HTERT RPE-1 (cell line): ENCODE measurements around the gene GRAMD2B.
"Not testable (repeated sequence)": the region's sequence is repeated elsewhere in the genome, so short reads cannot be mapped to it uniquely, and the experiment has no call there.

ENCODE experiments used
- in situ Hi-C: fragments of 300-500 bp; cut with MboI; formaldehyde crosslinking; loops from 4 replicates; pipeline ENCODE4 v1.14.3; 2020; ENCODE audit warnings: low sequenced_read_pairs

Gene GRAMD2B, protein sequence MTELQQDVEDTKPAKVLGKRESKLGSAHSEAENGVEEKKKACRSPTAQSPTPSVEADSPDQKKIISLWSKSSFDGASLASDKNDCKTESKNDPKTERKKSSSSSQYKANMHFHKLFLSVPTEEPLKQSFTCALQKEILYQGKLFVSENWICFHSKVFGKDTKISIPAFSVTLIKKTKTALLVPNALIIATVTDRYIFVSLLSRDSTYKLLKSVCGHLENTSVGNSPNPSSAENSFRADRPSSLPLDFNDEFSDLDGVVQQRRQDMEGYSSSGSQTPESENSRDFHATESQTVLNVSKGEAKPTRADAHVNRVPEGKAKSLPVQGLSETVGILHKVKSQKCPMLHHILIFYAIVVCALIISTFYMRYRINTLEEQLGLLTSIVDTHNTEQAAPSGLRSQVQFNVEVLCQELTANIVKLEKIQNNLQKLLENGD

DNA sequence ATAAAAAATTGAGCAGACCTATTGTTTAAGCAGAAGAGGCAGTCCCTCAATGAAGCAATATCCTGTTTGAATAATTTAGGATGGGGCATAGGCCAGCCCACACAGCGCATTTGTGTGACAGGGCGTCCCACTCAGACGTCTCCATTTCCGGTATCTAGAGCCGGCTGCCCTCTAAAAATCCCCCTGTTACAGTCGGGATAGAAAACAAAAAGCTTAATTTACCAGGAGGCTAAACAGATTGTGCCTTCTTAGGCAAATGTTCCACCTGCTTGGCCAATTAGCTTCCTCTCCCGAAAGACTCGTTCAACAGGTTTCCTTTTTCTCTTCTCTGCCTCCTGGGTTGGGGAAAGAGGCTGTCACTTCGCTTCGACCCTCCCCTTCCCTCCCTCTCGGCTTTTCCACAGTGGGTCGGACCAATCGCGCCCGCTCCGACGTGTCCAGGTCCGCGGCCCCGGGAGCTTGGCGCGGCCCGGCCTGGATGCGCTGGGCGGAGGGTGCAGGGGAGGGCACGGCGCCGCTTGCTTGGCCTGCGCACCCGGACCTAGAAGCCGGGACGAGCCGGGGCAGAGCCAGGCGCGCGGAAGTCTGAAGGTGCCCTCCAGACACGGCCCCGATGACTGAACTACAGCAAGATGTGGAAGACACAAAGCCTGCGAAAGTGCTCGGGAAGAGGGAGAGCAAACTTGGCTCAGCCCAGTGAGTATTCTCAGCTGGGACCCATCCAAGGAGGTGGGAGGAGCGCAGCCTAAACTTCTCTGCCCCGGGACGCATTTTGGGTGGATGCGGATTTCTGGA is at the start of gene GRAMD2B:
Gene GRAMD2B (plus strand): TSS at position 416 of the 795 bp plus-strand sequence. CDS start 198 bp downstream, at position 614.
- in situ Hi-C loops = no loop called here

DNA sequence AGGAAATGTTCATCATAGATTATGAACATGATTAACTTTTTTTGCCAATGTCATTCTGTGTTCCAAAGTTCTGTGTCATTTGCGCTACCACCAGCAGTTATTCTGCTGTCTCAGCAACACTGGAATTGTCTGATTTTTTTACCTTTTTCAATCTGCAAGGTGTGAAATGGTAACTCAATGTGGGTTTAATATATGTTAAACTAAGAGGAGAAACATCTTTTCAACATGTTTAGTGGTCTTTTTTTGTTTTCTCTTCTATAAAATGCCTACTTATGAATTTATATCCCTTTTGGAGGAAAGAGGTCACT is 49.1 kb upstream of the GRAMD2B start:
- in situ Hi-C loops = no loop called here

DNA sequence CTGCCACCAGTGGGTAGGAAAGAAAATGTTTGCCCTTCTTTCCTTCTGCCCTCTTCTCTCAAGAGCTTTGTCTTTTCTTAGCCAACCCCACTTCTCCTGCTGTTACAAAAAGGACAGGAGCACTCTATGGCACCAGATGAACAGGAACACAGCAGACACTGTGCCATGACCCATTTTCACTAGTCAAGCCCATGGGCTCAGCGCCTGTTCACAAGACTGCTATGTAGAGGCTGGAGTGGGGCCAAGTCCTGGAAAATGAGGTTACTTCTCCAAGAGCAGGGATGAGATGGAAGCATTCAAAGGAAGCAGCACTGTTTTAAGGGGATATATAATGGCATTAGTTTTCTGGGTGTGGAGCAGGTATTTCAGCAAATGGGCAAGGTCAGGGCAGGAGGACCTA is 46.8 kb upstream of the GRAMD2B start:
- in situ Hi-C loops = no loop called here

DNA sequence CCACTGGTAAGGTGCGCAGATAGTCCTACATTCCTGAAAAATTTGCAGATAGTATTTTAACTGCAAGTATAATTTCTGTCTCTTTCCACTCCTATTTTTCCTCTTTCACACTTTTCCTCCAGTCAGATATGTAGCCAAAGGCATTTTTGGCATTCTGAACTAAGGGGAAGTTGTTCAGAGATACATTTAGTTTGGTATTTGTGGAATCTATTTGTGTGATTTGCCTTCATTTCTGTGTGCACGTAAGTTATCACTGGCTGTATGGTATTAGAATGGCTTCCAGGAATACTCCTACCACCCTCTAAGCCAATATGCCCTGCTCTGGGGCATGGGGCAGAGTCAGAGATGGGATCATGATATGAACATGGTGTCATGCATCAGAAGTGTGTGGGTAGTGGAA is 45.8 kb upstream of the GRAMD2B start:
- in situ Hi-C loops = no loop called here

DNA sequence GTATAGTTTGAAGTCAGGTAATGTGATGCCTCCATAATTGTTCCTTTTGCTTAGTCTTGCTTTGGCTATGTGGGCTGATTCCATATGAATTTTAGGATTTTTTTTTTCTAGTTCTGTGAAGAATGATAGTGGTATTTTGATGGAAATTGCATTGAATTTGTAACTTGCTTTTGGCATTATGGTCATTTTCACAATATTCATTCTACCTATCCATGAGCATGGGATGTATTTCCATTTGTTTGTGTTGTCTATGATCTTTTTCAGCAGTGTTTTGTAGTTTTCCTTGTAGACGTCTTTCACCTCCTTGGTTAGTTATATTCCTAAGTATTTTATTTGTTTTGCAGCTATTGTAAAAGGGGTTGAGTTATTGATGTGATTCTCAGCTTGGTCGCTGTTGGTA is 42.9 kb upstream of the GRAMD2B start:
- in situ Hi-C loops = not testable (repeated sequence)

DNA sequence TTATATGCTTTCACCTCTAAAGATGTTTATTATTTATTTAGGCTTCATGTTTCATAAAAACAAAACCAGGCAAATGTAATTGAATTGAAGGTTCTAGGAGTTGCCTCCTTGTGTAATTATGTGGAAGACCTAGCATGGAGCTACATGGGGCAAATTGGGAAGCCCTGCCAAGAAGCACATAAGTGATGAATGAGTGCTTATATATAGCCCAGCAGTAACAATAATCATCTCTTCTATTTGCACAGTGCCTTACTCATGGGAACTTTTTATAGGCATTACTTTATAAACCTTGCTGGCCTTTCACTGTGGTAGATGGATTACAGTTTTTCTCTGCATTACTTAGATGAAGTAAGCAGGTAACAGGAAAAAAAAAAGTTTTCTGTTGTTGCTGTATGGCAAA is 40.0 kb upstream of the GRAMD2B start:
- in situ Hi-C loops = no loop called here

- in situ Hi-C loops = no loop called here
Measured at GRCh38 chr5:126383776-126384175, 39.4 kb upstream of the GRAMD2B start.

- in situ Hi-C loops = no loop called here
Measured at GRCh38 chr5:126384985-126385384, 38.2 kb upstream of the GRAMD2B start.

- in situ Hi-C loops = no loop called here
Measured at GRCh38 chr5:126385524-126386502, 37.4 kb upstream of the GRAMD2B start.

GRCh38 chr5:126389179-126389578 is 34.0 kb upstream of the GRAMD2B start:
- in situ Hi-C loops = no loop called here

DNA sequence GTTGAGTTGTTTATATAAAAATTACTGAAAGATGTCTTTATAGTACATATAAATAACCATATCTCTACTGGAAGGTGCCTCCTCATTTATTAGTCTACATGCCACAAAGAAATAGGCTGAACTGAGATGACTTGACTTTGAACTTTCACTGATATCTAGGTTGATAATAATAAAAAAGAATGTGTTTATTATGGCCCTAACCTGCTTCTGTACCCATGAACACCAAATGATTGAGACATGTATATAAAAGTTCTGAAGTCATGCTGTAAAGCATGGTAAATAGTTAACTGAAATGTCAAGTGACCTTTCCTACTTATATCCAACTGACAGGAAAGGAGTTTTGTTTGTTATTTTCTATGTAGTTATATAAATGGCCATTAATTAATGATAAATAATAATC is 33.2 kb upstream of the GRAMD2B start:
- in situ Hi-C loops = no loop called here

GRCh38 chr5:126391386-126391785 is 31.8 kb upstream of the GRAMD2B start:
- in situ Hi-C loops = no loop called here

DNA sequence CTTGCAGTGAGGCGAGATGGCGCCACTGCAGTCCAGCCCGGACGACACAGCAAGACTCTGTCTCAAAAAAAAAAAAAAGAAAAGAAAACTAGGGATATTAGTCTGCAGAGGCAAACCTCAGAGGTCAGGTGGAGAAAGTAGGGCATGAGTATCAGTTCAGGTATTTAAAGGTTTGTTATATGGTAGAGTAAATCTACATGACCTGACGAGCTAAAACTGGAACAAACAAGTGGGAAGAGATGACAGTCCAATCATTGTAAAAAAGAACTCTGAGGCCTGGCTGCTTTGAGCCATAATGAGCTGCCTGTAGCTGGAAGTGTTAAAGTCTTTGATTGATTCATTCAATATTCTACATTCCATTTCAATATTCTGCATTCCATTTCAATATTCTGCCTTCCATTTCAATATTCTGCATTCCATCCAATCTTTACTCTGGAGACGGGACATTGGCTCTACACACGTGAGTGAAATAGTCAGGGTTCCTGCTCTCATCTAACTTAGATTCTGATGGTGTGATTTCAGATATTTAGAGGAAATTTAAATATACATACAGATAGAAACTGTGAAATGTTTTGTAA is 28.9 kb upstream of the GRAMD2B start:
- in situ Hi-C loops = no loop called here

- in situ Hi-C loops = no loop called here
Measured at GRCh38 chr5:126395198-126395597, 28.0 kb upstream of the GRAMD2B start.

- in situ Hi-C loops = no loop called here
Measured at GRCh38 chr5:126395605-126396004, 27.6 kb upstream of the GRAMD2B start.

GRCh38 chr5:126396721-126397120 is 26.5 kb upstream of the GRAMD2B start:
- in situ Hi-C loops = not testable (repeated sequence)

DNA sequence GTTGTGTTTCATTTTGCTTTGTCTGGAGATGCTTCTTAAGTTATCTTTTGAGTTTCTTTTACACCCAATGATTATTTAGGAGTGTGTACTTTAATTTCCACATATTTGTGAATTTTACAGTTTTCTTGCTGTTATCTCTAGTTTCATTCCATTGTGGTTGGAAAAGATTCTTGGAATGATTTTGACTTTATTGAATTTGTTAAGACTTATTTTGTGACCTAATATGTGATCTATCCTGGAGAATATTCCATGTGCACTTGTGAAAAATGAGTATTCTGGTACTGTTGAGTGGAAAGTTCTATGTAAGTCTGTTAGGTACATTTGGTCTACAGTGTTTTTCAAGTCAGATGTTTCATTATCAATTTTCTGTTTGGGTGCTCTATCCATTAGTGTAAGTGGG is 24.4 kb upstream of the GRAMD2B start:
- in situ Hi-C loops = no loop called here

DNA sequence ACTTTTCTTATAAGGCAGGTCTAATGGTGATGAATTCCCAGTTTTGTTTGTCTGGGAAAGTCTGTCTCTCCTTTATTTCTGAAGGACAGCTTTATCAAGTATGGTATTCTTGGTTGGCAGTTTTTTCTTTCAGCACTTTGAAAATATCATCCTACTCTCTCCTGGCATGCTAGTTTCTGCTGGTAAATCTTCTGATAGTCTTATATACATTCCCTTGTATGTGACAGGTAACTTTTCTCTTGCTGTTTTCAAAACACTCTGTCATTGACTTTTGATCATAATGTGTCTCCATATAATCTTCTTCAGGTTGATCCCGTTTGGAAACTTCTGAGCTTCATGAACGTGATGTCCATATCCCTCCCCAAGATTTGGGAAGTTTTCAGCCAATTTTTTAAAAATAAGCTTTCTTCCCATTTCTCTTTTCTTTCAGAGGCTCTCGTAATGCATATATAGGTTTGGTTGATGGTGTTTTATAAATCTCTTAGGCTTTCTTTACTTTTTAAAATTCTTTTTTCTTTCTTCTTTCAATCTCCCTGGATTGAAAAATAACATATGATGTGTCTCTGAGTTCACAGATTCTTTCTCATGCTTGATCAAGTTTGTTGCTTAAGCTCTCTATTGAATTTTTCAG is 22.5 kb upstream of the GRAMD2B start:
- in situ Hi-C loops = no loop called here

DNA sequence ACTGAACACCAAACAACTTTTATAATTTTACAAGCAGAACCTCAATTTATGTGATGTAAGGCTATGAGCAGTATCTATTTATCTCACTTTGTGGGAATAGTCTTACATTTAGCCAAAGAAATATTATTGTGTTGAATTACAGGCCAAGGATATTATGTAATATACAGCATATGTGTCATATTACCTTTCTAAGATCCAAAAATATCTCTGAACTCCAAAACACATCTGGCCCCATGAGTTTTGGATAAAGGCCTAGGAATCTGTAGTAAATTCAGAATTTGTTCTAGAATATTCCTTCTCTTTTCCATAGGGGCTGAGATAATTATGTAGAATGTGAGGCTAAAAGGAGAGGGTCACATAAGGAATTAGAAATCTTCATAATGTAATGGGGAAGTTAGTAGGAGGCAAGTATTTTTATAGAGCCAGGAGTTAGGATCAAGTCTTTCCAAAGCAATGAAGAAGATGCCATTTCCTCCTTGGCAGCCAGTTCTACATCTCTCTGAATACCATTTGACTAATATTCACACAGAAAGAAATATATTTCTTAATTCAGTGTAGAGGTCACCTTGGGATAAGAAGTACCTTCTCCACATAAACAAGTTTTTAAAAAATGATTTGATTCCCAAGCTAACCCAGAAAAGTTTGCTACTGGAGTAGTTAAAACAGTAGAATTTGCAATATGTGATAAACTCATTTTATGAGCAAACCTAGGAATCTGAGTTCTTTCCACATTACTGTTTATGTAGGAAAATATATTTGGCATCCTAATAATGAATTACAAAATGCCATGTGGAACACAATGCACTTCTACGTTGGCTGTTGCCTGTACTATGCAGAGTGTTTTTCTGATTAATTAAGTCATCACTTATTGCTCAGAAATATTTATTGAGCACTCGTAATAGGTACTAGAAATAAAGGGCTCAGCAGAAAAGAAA is 20.3 kb upstream of the GRAMD2B start:
- in situ Hi-C loops = no loop called here
